ENCODE measurements around the gene IQCB1.

Gene IQCB1

GRCh38 chr3:121730940-121731687, 103.7 kb downstream of the IQCB1 start:
- in situ Hi-C loops (cut with HindIII; ENCODE audit: low pct_unique_long_range_greater_than_20kb, low sequenced_read_pairs), result no loop called here
- no peak for DNase-seq (ENCODE audit: low read depth in 1 of 2, low spot score in 1 of 2)
- no peak for TF ChIP-seq JUND (IDR thresholded peaks at IDR 0.05; ENCODE audit: low read depth)

DNA sequence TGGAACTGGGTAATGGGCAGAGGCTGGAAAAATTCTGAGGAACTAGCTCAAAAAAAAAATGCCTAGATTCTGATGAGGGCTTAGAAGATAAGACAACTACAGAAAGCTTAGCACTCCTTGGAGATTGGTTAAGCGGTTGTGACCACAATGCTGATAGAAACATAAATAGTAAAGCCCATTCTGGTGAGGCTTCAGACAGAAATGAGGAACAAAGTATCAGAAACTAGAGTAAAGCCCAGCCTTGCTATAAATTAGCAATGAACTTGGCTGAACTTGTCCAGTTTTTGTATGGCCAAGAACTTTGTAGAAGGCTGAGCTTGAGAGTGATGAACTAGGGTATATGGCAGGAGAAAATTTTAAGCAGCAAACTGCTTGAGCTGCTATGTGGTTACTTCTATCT, 110.7 kb downstream of the IQCB1 start:
- TF ChIP-seq JUND (IDR thresholded peaks at IDR 0.05; ENCODE audit: low read depth), result no peak
- in situ Hi-C loops (cut with HindIII; ENCODE audit: low pct_unique_long_range_greater_than_20kb, low sequenced_read_pairs), result no loop called here
- DNase-seq (ENCODE audit: low read depth in 1 of 2, low spot score in 1 of 2), result no peak

- in situ Hi-C loops (cut with HindIII; ENCODE audit: low pct_unique_long_range_greater_than_20kb, low sequenced_read_pairs), result no loop called here
- no peak for DNase-seq (ENCODE audit: low read depth in 1 of 2, low spot score in 1 of 2)
- TF ChIP-seq JUND (IDR thresholded peaks at IDR 0.05; ENCODE audit: low read depth), result no peak
Observed at GRCh38 chr3:121723485-121723884, 111.4 kb downstream of the IQCB1 start.

DNA sequence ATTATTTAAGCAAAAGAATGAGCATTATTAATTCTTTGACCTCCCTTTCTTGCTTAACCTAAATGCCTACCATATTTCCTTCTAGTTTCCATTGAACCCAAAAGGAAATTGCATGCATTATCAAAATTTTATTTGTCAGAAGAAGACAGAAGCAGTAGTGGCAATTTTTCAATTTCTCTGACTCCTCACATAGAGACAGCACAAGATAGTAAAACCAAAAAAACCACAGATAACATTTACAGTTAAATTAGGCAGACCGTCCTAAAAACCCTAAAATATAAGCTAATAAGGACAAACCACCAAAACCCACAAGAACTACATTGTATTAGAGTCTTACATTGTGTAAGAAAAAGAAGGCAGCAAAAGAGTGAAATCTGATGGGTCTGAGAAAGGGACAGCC, 112.4 kb downstream of the IQCB1 start:
- in situ Hi-C loops (cut with HindIII; ENCODE audit: low pct_unique_long_range_greater_than_20kb, low sequenced_read_pairs), result no loop called here
- TF ChIP-seq JUND (IDR thresholded peaks at IDR 0.05; ENCODE audit: low read depth), result no peak
- DNase-seq (ENCODE audit: low read depth in 1 of 2, low spot score in 1 of 2), result no peak

GRCh38 chr3:121720163-121720562, 114.7 kb downstream of the IQCB1 start:
- TF ChIP-seq JUND (IDR thresholded peaks at IDR 0.05; ENCODE audit: low read depth), result no peak
- DNase-seq (ENCODE audit: low read depth in 1 of 2, low spot score in 1 of 2), result no peak
- in situ Hi-C loops (cut with HindIII; ENCODE audit: low pct_unique_long_range_greater_than_20kb, low sequenced_read_pairs), result no loop called here
